ENCODE measurements around the gene ARRDC2. TPM values are rescaled to one million over a fixed set of nuclear protein-coding genes. Genes with fewer than 3 reads are reported as not detected.
"Not testable (repeated sequence)": the region's sequence is repeated elsewhere in the genome, so short reads cannot be mapped to it uniquely, and the experiment has no call there.

Gene ARRDC2
- total RNA-seq, 2 donors from 2014 or later: 15.8 to 16.4 TPM

DNA sequence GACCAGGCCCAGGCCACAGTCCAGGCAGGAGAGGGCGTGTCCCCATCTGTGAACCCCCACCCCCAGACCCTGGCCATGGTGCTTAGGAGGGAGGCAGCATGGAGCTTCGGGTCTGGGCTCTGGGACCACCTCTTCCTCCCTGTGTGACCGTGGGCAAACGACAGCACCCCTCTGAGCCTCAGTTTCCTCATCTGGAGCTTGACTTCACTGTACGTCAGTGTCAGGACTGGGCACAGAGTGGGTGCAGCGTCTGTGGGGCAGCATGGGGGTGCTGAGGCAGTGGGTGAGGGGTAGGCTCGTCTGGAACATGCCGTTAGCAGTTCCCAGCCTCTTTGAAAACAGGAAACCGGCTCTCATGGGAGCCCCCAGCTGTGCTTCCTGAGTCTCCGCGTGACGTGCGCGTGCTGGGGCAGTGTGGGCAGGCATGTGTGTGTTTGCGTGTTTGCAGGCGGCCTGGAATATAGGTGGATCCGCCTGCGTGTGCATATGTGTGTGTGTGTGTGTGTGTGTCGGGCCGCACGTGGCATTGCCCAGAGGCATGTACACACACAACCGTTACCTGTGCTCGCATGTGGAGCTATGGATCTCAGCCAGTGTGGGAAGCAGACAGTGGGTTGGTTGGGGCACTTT, 15.8 kb downstream of the ARRDC2 start:
- intact Hi-C loops (cut with DNase I): no loop called here
- Histone ChIP-seq H3K4me3 (no peak overlapping the region), H3K36me3 (no peaks in the 10 kb centered on the region), H3K27ac (peak overlapping the region; percentile 62), H3K9ac (ENCODE audit: low read depth in 2 of 2, low read length in 2 of 2) (peak overlapping the region in 1 of 2 donors; percentile 56), H3K4me1 (peaks cover 14% of the 10 kb centered on the region), H3K9me3 (no peaks in the 10 kb centered on the region), H3K27me3 (no peaks in the 10 kb centered on the region)
- DNase-seq: peak; percentile 72
- TF ChIP-seq, protein P1, sequence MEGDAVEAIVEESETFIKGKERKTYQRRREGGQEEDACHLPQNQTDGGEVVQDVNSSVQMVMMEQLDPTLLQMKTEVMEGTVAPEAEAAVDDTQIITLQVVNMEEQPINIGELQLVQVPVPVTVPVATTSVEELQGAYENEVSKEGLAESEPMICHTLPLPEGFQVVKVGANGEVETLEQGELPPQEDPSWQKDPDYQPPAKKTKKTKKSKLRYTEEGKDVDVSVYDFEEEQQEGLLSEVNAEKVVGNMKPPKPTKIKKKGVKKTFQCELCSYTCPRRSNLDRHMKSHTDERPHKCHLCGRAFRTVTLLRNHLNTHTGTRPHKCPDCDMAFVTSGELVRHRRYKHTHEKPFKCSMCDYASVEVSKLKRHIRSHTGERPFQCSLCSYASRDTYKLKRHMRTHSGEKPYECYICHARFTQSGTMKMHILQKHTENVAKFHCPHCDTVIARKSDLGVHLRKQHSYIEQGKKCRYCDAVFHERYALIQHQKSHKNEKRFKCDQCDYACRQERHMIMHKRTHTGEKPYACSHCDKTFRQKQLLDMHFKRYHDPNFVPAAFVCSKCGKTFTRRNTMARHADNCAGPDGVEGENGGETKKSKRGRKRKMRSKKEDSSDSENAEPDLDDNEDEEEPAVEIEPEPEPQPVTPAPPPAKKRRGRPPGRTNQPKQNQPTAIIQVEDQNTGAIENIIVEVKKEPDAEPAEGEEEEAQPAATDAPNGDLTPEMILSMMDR (IDR thresholded peaks at IDR 0.05): no peak

DNA sequence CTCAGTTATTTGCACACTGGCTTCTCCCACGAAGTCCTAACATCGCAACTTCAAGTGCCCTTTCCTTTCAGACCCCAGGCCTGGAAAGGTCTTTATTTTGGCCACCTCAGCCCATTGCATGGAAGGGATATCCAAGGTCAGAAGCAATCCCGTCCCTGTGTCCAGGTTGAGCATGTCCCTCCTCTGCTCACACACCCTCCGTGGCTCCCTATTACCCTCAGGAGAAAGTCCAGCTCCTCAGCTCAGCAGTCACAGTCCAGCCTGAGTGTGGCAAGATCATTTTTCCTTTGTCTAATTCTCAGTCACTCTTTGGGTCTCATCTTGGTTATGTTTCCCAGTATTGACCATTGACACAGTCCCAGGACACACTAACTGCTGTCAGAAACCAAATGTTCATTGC, 19.2 kb downstream of the ARRDC2 start:
- Histone ChIP-seq H3K4me3 (no peak overlapping the region), H3K27ac (no peak overlapping the region), H3K36me3 (no peaks in the 10 kb centered on the region), H3K27me3 (no peaks in the 10 kb centered on the region), H3K9me3 (no peaks in the 10 kb centered on the region), H3K9ac (ENCODE audit: low read depth in 2 of 2, low read length in 2 of 2) (no peak overlapping the region), H3K4me1 (peaks cover 5% of the 10 kb centered on the region)
- intact Hi-C loops (cut with DNase I): no loop called here
- no peak for DNase-seq
- TF ChIP-seq, protein P1 (IDR thresholded peaks at IDR 0.05): no peak

DNA sequence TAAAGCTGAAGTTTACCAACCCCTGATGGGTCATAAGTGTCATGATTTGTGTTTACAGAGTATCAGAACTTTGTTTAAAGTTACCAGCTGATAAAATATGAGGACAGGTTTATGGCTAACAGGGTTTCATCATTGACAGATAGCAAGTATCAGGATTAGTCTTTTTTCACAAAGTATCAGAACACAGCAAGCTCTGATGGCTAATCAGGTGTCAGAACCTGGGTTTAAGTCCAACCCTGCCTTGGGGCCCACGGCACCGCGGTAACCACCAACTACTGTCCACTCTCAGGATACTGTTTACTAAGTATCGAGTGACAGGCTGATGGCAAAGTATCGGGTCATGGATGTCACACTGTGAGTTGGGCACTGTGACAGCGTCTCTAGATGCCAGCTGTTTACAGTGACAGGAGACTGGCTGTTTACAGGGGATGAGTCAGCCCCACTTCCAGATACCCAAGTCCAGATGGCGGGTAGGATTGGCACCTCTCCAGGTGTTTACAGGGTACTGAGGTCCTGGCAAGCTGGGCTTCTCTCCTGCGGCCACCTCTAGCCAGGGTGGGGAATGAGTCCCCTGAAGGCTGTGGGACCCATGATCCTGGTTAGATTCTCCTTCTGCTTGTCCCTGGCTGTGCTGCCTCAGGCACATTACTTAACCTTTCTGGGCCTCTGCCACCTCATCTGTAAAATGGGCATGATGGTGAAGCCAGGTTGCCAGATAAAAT, 21.8 kb downstream of the ARRDC2 start:
- Histone ChIP-seq H3K9ac (ENCODE audit: low read depth in 2 of 2, low read length in 2 of 2) (peak overlapping the region in 1 of 2 donors; percentile 24), H3K27me3 (no peaks in the 10 kb centered on the region), H3K4me3 (no peak overlapping the region), H3K4me1 (peaks cover 5% of the 10 kb centered on the region), H3K36me3 (no peaks in the 10 kb centered on the region), H3K9me3 (no peaks in the 10 kb centered on the region), H3K27ac (peak overlapping the region; percentile 40)
- peak; percentile 69 for DNase-seq
- TF ChIP-seq, protein P1 (IDR thresholded peaks at IDR 0.05): no peak
- intact Hi-C loops (cut with DNase I): no loop called here

DNA sequence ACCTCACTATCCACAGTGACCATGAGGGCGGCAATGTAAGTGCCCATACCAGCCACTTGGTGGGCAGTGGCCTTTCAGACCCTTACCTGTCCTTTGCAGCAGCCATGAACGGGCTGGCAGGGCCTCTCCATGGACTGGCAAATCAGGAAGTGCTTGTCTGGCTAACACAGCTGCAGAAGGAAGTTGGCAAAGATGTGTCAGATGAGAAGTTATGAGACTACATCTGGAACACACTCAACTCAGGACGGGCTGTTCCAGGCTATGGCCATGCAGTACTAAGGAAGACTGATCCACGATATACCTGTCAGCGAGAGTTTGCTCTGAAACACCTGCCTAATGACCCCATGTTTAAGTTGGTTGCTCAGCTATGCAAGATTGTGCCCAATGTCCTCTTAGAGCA, 23.4 kb downstream of the ARRDC2 start:
- DNase-seq; intact Hi-C loops (cut with DNase I); H3K4me3 ChIP-seq; H3K9me3 ChIP-seq; H3K4me1 ChIP-seq; H3K36me3 ChIP-seq; H3K27ac ChIP-seq; H3K27me3 ChIP-seq; H3K9ac ChIP-seq (ENCODE audit: low read depth in 2 of 2, low read length in 2 of 2): not testable (repeated sequence)

DNA sequence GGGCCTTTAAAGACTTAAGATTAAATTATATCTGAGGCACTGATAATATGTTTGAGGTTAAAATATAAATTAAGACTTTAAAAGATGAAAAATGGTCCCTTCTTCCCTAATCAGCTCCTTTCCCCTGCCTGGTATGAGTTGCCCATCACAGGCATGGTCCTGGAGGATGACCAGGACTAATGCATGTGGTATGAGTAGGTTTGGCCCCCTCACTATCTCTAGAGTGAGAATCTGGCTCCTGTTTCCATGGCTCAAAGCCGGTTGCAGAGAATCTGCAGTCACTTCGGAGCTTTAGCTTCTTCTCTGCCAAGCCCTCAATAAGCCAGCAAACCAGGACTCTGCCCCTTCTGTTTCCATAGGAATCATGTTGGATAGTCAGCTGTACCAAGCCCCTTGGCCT, 24.1 kb downstream of the ARRDC2 start:
- H3K9me3 ChIP-seq; H3K27ac ChIP-seq; H3K36me3 ChIP-seq; H3K4me1 ChIP-seq; DNase-seq; H3K9ac ChIP-seq (ENCODE audit: low read depth in 2 of 2, low read length in 2 of 2); H3K27me3 ChIP-seq; intact Hi-C loops (cut with DNase I); H3K4me3 ChIP-seq: not testable (repeated sequence)

DNA sequence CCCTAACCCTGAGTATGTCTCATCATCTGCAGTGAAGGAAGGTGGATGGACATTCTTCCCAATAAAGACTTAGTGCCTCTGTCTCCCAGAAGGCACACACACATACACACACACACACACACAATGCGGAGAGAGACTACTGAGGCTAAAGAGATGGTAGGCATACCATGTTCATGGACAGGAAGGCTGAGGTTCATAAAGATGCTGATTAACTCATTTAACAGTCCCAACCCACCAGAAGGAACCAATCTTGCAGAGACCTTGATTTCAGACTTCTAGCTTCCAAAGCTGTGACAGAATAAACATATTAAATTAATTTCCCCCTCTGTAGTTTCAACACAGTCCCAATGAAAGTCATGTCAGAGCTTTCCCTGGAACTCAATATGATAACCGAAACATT, 33.1 kb downstream of the ARRDC2 start:
- Histone ChIP-seq H3K9ac (ENCODE audit: low read depth in 2 of 2, low read length in 2 of 2) (no peak overlapping the region), H3K27ac (no peak overlapping the region), H3K27me3 (no peaks in the 10 kb centered on the region), H3K4me1 (peaks cover 6% of the 10 kb centered on the region), H3K4me3 (no peak overlapping the region), H3K36me3 (no peaks in the 10 kb centered on the region), H3K9me3 (no peaks in the 10 kb centered on the region)
- no peak for DNase-seq
- intact Hi-C loops (cut with DNase I): no loop called here
- TF ChIP-seq, protein P1 (IDR thresholded peaks at IDR 0.05): no peak

Data from colonic mucosa (tissue), 4 donors.